GM12878 (cell line): ENCODE data around the gene SLC23A2. TPM values are rescaled to one million over a fixed set of nuclear protein-coding genes. Genes with fewer than 3 reads are reported as not detected.

Experiments
- ATAC-seq: fragments of 200-7000 bp; cut with Tn5 transposase; 3 replicates; pipeline ENCODE4 v1.9.1; 2020; ENCODE audit warnings: mild to moderate bottlenecking, moderate library complexity
- BruUV-seq: library from RNA; stranded (reverse); fragments of 400-500 nt; replicated peaks from 2 replicates; lab custom pipeline; 2021; lab: Mats Ljungman, UMichigan
- CTCF ChIA-PET: fragments of 300-600 bp; sonication (Branson Sonifier 250); formaldehyde crosslinking; extraction: SDS; loops from one replicate; lab custom pipeline; 2021; ENCODE audit warnings: inconsistent platforms; lab: Yijun Ruan, JAX
- POLR2A ChIA-PET: fragments of 350-600 bp; formaldehyde crosslinking; extraction: SDS; loops from one replicate; lab custom pipeline; 2021; ENCODE audit warnings: inconsistent platforms; lab: Charles Lee
- RAD21 ChIA-PET: fragments of 300-600 bp; sonication (Branson Sonifier 250); formaldehyde crosslinking; loops from one replicate; lab custom pipeline; 2023; ENCODE audit warnings: antibody characterized with exemption; ENCODE audit not compliant: unreplicated experiment; lab: Charles Lee
- SMC1A ChIA-PET: fragments of 300-600 bp; sonication (Branson Sonifier 250); formaldehyde crosslinking; loops from one replicate; lab custom pipeline; 2023; ENCODE audit not compliant: unreplicated experiment, uncharacterized antibody; lab: Charles Lee
- DNase-seq: peaks from one replicate; pipeline ENCODE4 v3.0.0-alpha.2; 2011; ENCODE audit warnings: low read depth, low spot score
- FAIRE-seq: peaks from 3 replicates; lab custom pipeline; 2011; peaks lifted over from hg19 to GRCh38; lab: Jason Lieb, UNC
- H2AFZ ChIP-seq: 2 replicates; pipeline ENCODE4 v1.6.0; 2011; ENCODE audit warnings: low read depth, low read length, control low read depth; ENCODE audit not compliant: control insufficient read depth
- H3K27ac ChIP-seq: 2 replicates; pipeline ENCODE4 v1.5.1; 2011; ENCODE audit warnings: control low read depth; ENCODE audit not compliant: control insufficient read depth, insufficient read depth
- H3K27me3 ChIP-seq, 2 experiments: replicated peaks in 1 of 2; 2 replicates each; pipeline versions ENCODE4 v1.6.0 to v1.6.1; 2011; ENCODE audit warnings: low read length in 1 of 2; ENCODE audit not compliant: control insufficient read depth in 2 of 2, insufficient read depth in 2 of 2
- H3K36me3 ChIP-seq, 2 experiments: 2 replicates each; pipeline ENCODE4 v1.5.1; 2011; ENCODE audit warnings: low read length in 1 of 2; ENCODE audit not compliant: control insufficient read depth in 2 of 2, insufficient read depth in 2 of 2
- H3K4me1 ChIP-seq: 2 replicates; pipeline ENCODE4 v1.6.1; 2011; ENCODE audit warnings: mild to moderate bottlenecking, low read length, moderate library complexity, mixed read lengths; ENCODE audit not compliant: control insufficient read depth, insufficient read depth
- H3K4me2 ChIP-seq: 2 replicates; pipeline ENCODE4 v1.6.0; 2011; ENCODE audit warnings: control low read depth; ENCODE audit not compliant: control insufficient read depth, insufficient read depth
- H3K4me3 ChIP-seq: fragments of 200-600 bp; sonication (generic); 2 replicates; pipeline ENCODE4 v1.5.1; 2016
- H3K79me2 ChIP-seq: 2 replicates; pipeline ENCODE4 v1.6.0; 2011; ENCODE audit warnings: low read length; ENCODE audit not compliant: control insufficient read depth, insufficient read depth
- H3K9ac ChIP-seq: 2 replicates; pipeline ENCODE4 v1.8.0; 2011; ENCODE audit warnings: low read length, control low read depth, mixed read lengths; ENCODE audit not compliant: control insufficient read depth, insufficient read depth
- H3K9me3 ChIP-seq: replicated peaks from 3 replicates; pipeline ENCODE4 v1.5.1; 2011; ENCODE audit warnings: mild to moderate bottlenecking, low read length; ENCODE audit not compliant: control insufficient read depth, insufficient read depth
- H4K20me1 ChIP-seq: 2 replicates; pipeline ENCODE4 v1.6.0; 2011; ENCODE audit not compliant: control insufficient read depth, insufficient read depth
- BCL3 ChIP-seq: IDR thresholded peaks from 2 replicates; pipeline ENCODE4 v1.6.1; 2011; ENCODE audit warnings: borderline replicate concordance, low read depth, mild to moderate bottlenecking, moderate library complexity, low read length; ENCODE audit not compliant: insufficient read depth, poor library complexity, severe bottlenecking
- CBX3 ChIP-seq: fragments of 200-600 bp; sonication (generic); IDR thresholded peaks from 2 replicates; pipeline ENCODE4 v1.6.1; 2016; ENCODE audit warnings: low read depth, borderline replicate concordance
- EED ChIP-seq: sonication (generic); IDR thresholded peaks from 2 replicates; pipeline ENCODE4 v1.6.1; 2016; ENCODE audit warnings: antibody characterized with exemption, low read depth
- ETV6 ChIP-seq, 2 experiments: fragments of 450-650 bp in 1 of 2; IDR thresholded peaks in 1 of 2; conservative IDR thresholded peaks in 1 of 2; 2 replicates each; pipeline ENCODE4 v1.6.1; 2014; ENCODE audit warnings: antibody characterized with exemption in 1 of 2, borderline replicate concordance in 1 of 2, low read depth in 1 of 2, mild to moderate bottlenecking in 1 of 2, moderate library complexity in 1 of 2
- EZH2 ChIP-seq: IDR thresholded peaks from 2 replicates; pipeline ENCODE4 v1.6.1; 2012; ENCODE audit warnings: low read depth, mild to moderate bottlenecking, control low read depth, inconsistent platforms, low read length, borderline replicate concordance; ENCODE audit not compliant: control insufficient read depth
- JUNB ChIP-seq: IDR thresholded peaks from 2 replicates; pipeline ENCODE4 v1.6.1; 2016; ENCODE audit warnings: antibody characterized with exemption, mild to moderate bottlenecking
- PKNOX1 ChIP-seq: fragments of 450-650 bp; IDR thresholded peaks from 2 replicates; pipeline ENCODE4 v1.6.1; 2016; ENCODE audit warnings: mild to moderate bottlenecking
- SP1 ChIP-seq: IDR thresholded peaks from one replicate; pipeline ENCODE4 v1.6.1; 2011; ENCODE audit warnings: low read depth, low read length
- SUPT20H ChIP-seq: IDR thresholded peaks from 2 replicates; pipeline ENCODE4 v1.6.1; 2011; ENCODE audit warnings: low read depth, mild to moderate bottlenecking, low read length, moderate library complexity, borderline replicate concordance; ENCODE audit not compliant: control insufficient read depth
- TARDBP ChIP-seq: IDR thresholded peaks from 2 replicates; pipeline ENCODE4 v1.6.1; 2016; ENCODE audit warnings: borderline replicate concordance
- WGBS: methylation state at CpG from one replicate; pipeline ENCODE4 v1.1.6; 2016; ENCODE audit warnings: low lambda C conversion rate; ENCODE audit not compliant: insufficient replicate concordance, insufficient coverage; ENCODE audit errors: missing lambda C conversion rate; 5-methylcytosine and 5-hydroxymethylcytosine counted together
- in situ Hi-C: fragments of 300-500 bp; cut with MboI; formaldehyde crosslinking; loops from 9 replicates; pipeline ENCODE4 v1.14.3; 2018; ENCODE audit warnings: mixed read lengths
- intact Hi-C: fragments of 100-400 bp; cut with micrococcal nuclease; formaldehyde crosslinking; loops from one replicate; pipeline ENCODE4 v1.14.2; 2022; ENCODE audit not compliant: unreplicated experiment
- polyA plus RNA-seq, 11 experiments: library from polyadenylated mRNA; depleted of rRNA in 4 of 11; unstranded in 6 of 11; stranded (reverse) in 5 of 11; fragments of >200 nt; fragmentation: Nextera tagmentation in 4 of 11; fragmentation: Illumina TruSeq in 1 of 11; extraction: Ambion mirVana in 4 of 11; extraction: Trizol in 1 of 11; gene quantifications; 1 replicate in 1 of 11; 2 replicates in 10 of 11; pipeline versions ENCODE4 v1.2.1 to v1.2.3, GENCODE V29; 2011 to 2016; ENCODE audit warnings: inconsistent platforms in 2 of 11, missing spikeins in 2 of 11, low read depth in 1 of 11
- total RNA-seq, 4 experiments: library from RNA; depleted of rRNA in 3 of 4; stranded (reverse); fragments of >200 nt in 3 of 4; fragmentation: Illumina TruSeq in 1 of 4; extraction: Trizol in 1 of 4; gene quantifications; 2 replicates each; pipeline versions ENCODE4 v1.2.1 to v1.2.3, GENCODE V29; 2013 to 2021

SLC23A2 gene
- total and polyA plus RNA-seq, 10 of the 15 experiments (the other 5 are each of a cell fraction or from before 2014, with no cell fraction given) = 4.4 to 56.1 (median 35.5) TPM

- ChIA-PET RAD21 (interaction anchor here (0.6 to 2.4 kb wide), 5 partner anchors 12 to 57 kb away, joined by 3 to 11 read pairs (median 5); no protein-coding TSS in a partner anchor), SMC1A (interaction anchor here (0.6 to 10.3 kb wide), 6 partner anchors 10 to 57 kb away, joined by 3 to 83 read pairs (median 4); no protein-coding TSS in a partner anchor), CTCF (interaction anchor here (0.9 to 6.2 kb wide), 5 partner anchors 12 to 210 kb away, joined by 3 to 36 read pairs (median 4); no protein-coding TSS in a partner anchor), POLR2A (interaction anchor here (1.2 to 1.7 kb wide), 2 partner anchors 30 to 47 kb away, joined by 4 to 5 read pairs; no protein-coding TSS in a partner anchor)
- no TSS peak for BruUV-seq
- H2AFZ ChIP-seq = no peak overlapping the region
- WGBS = 56% methylated on average over 10 of the region's 10 CpGs
- H4K20me1 ChIP-seq = no peaks in the 10 kb centered on the region
- no peak for DNase-seq
- H3K4me1 ChIP-seq = 0 out of 2 replicates have a peak, but pooled peaks cover 3% of the 10 kb centered on the region
- no peak for FAIRE-seq
- H3K9ac ChIP-seq = no peak overlapping the region
- no peak overlapping the region for H3K4me2 ChIP-seq
- no peaks in the 10 kb centered on the region for H3K36me3 ChIP-seq
- H3K9me3 ChIP-seq = no peaks in the 10 kb centered on the region
- in situ Hi-C loops (no loop called here), intact Hi-C loops (no loop called here)
- no peaks in the 10 kb centered on the region; a peak in 1 of 4 replicates for H3K27me3 ChIP-seq
- H3K27ac ChIP-seq = no peak overlapping the region
- peak; percentile 20; the same call in 1 of the 3 replicates for ATAC-seq
- no peak overlapping the region for H3K4me3 ChIP-seq
- TF ChIP-seq CBX3 (no peak), SP1 (no peak), PKNOX1 (peak; percentile 68), EZH2 (no peak), SUPT20H (no peak), BCL3 (peak; percentile 19), ETV6 (conservative IDR thresholded peaks at IDR 0.05 in 1 of 2, IDR thresholded peaks at IDR 0.05 in 1 of 2; ENCODE audit: borderline replicate concordance in 1 of 2, low read depth in 1 of 2) (peak in 1 of 2 experiments; percentile 39; a peak in 1 of 4 replicates), JUNB (peak; percentile 73), TARDBP (no peak), EED (peak; percentile 23; the same call in 1 of the 2 replicates)
- TF ChIP-seq, all 136 proteins: peak for 5
- no peaks in the 10 kb centered on the region for H3K79me2 ChIP-seq
Observed at GRCh38 chr20:5044075-5044620, 42.8 kb upstream of the SLC23A2 start.
